Measurements from ENCODE around the gene PSRC1.

DNA sequence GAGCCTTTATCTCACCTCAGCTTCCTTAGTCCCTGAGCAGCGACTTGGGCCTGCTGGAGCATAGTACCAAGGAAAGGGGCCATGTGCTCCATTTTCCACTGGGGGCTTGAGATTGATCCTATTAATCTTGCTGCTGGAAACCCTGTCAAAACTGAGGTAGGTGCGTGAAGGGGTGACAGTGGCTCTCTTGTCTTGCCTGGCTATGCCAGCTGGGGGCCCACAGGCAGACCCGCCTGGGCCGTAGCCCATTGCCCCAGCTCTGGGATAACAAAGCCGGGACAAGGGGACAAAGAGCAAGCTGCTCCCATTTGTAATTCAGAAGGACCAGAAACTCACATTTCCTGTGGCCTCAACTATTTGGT lies 43.9 kb downstream of the PSRC1 start:
- TF ChIP-seq SIN3A (IDR thresholded peaks at IDR 0.05; ENCODE audit: borderline replicate concordance, low read depth, low read length) = no peak
- TF ChIP-seq, protein P1, sequence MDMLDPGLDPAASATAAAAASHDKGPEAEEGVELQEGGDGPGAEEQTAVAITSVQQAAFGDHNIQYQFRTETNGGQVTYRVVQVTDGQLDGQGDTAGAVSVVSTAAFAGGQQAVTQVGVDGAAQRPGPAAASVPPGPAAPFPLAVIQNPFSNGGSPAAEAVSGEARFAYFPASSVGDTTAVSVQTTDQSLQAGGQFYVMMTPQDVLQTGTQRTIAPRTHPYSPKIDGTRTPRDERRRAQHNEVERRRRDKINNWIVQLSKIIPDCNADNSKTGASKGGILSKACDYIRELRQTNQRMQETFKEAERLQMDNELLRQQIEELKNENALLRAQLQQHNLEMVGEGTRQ (IDR thresholded peaks at IDR 0.05; ENCODE audit: borderline replicate concordance, low read depth, low read length) = no peak
- no peak for TF ChIP-seq RAD21 (IDR thresholded peaks at IDR 0.05; ENCODE audit: low read length)
- TF ChIP-seq, protein P2, sequence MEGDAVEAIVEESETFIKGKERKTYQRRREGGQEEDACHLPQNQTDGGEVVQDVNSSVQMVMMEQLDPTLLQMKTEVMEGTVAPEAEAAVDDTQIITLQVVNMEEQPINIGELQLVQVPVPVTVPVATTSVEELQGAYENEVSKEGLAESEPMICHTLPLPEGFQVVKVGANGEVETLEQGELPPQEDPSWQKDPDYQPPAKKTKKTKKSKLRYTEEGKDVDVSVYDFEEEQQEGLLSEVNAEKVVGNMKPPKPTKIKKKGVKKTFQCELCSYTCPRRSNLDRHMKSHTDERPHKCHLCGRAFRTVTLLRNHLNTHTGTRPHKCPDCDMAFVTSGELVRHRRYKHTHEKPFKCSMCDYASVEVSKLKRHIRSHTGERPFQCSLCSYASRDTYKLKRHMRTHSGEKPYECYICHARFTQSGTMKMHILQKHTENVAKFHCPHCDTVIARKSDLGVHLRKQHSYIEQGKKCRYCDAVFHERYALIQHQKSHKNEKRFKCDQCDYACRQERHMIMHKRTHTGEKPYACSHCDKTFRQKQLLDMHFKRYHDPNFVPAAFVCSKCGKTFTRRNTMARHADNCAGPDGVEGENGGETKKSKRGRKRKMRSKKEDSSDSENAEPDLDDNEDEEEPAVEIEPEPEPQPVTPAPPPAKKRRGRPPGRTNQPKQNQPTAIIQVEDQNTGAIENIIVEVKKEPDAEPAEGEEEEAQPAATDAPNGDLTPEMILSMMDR (IDR thresholded peaks at IDR 0.05) = no peak
- TF ChIP-seq TAF1 (IDR thresholded peaks at IDR 0.05; ENCODE audit: borderline replicate concordance, low read depth, low read length) = no peak
- TF ChIP-seq EZH2phosphoT487 (IDR thresholded peaks at IDR 0.05; ENCODE audit: borderline replicate concordance, low read depth) = no peak
- no peak for TF ChIP-seq MXI1 (IDR thresholded peaks at IDR 0.05; ENCODE audit: low read depth, low read length)
- TF ChIP-seq FOXM1 (IDR thresholded peaks at IDR 0.05; ENCODE audit: low read depth) = no peak
- TF ChIP-seq POLR2AphosphoS5 (IDR thresholded peaks at IDR 0.05; ENCODE audit: low read depth, low read length) = no peak

Measured in SK-N-SH (cell line).